Fibroblast of skin of left quadriceps (primary cell): ENCODE data around the gene ZRANB2.

Experiments
- DNase-seq, 2 experiments: peaks; one replicate each; pipeline ENCODE4 v3.0.0-alpha.2; 2013; ENCODE audit warnings: low read depth in 2 of 2

The ZRANB2 gene

GRCh38 chr1:71068325-71069240, 12.3 kb downstream of the ZRANB2 start:
- DNase-seq = no peak

DNA sequence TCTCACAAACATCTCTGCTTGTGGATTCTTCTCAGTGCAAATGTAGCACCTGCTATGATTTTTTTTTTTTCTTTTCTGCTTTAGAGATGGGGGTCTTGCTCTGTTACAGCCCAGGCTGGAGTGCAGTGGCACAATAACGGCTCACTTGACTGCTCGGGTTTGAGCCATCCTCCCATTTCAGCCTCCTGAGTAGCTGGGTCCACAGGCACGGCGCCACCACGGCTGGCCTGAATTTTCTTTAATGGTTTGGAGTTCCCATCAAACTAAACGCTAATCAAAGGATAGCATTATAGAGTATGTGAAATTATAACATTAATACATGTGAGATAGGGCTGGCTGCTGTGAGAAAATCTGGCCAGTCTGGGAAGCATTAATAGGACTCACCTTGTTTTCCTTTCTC, 26.0 kb downstream of the ZRANB2 start:
- no peak for DNase-seq

DNA sequence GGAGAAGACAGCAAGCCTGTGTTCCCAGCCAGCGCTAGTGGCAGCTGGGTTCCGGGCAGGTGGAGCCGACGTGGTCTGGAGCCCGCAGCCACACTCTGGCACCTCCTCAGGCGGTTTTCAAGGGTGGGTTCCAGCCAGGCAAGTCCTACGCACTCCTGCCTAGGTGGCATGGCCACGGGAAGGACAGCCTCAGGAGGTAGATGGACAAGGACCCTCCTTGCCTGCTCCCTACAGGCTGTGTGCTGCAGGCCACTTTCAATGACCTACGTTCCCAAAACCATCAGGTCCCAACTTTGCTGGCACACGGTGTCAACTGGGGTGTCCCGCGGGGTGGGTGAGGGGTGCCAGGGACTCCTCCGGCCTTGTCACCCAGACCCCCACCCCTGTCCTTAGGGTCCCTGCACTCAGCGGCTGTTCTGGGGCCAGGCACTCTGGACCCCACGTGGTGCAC, 26.5 kb downstream of the ZRANB2 start:
- DNase-seq = no peak

DNA sequence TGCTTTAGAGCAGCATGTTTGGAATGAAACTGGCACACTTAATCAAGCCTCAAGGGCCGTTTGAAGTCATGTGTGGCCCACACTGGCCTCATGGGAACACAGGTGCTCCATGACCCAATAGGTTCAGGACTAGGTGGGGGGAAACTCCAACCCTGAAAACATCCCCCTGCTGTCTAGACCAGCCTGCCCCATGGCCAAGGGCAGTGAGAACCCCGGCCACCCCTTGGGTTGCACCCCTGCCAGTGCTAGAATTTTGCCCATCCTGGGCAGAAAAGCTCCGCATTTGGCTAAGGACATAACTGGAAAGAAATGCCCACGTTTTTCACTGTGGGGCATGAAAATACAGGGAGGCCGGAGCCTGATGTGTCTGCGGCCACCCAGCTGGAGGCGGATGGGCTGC, 27.1 kb downstream of the ZRANB2 start:
- no peak for DNase-seq

DNA sequence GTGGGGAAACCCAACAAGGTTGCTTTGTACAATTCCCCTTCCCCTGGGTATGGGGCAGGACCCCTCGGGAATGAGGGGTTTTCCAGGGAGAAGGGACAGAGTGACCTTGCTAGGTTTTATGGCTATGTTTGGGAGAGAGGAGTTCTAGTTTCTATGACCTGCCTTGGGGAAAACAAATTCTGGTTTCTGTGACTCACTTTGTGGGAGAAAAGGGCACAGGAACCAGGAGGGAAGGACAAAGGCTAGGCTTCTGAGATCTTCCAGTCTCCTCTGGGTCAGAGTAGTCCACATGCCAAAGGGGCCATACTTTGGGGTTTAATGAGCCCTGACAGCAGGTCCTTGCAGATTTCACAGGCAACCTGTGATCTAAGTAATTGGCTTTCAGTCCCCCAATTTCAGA, 27.7 kb downstream of the ZRANB2 start:
- no peak for DNase-seq

GRCh38 chr1:71049951-71050598, 30.8 kb downstream of the ZRANB2 start:
- DNase-seq = peak; percentile 33 to 38

- DNase-seq = no peak
Measured at GRCh38 chr1:71047635-71048607, 32.9 kb downstream of the ZRANB2 start, which contains the start of gene PTGER3. Gene PTGER3, minus strand, starts transcription at chr1:71047816. Its CDS starts 239 bp downstream, at chr1:71047577.

GRCh38 chr1:71046891-71047634, 33.8 kb downstream of the ZRANB2 start:
- DNase-seq = no peak

DNA sequence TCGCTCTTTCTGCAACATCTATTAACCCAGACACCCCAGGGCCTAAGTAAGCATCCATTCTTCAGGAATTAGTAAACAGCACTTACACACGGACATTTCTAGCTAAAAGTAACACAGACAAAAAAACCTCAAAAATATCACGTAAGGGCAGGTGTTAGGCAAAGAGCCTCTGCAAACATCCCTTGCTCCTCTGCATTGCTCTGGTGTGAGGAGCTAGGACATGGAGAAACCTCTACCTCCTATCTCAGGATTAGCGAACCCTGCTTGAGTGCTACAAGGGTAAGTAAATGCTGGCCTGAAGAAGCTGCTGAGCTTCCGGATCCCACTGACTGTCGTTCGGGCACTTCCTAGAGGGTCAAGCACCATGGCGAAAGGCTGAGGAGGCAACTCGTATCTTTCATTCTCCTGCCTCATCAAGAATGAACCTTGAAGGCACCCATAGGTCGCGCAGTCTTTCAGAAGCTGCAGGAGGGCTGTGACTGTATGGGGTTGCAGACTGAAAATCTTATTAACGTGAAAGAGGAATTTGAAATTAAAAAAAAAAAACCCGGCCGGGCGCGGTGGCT, 35.3 kb downstream of the ZRANB2 start:
- DNase-seq = no peak

GRCh38 chr1:71044833-71045232, 36.0 kb downstream of the ZRANB2 start:
- DNase-seq = no peak

DNA sequence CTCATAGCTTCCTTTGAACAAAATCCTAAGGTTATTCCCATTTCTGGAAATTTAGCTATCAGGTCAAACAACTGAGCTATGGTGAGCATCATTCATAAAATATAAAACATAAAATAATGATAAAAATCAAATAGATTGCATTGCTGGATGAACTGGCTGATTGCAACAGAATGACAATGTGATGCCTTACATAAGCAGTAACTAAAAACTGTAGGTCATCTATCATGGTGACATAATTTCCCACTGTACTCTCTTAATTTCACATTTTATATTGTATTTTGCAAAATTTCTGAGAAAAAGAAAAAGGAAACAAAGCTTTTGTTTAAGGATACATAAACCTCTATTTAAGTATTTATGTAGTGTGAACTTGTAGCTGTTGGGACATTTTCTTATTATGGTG, 37.8 kb downstream of the ZRANB2 start:
- no peak for DNase-seq

GRCh38 chr1:71041806-71042205, 39.0 kb downstream of the ZRANB2 start:
- no peak for DNase-seq

GRCh38 chr1:71039661-71040262, 41.1 kb downstream of the ZRANB2 start:
- DNase-seq = no peak

DNA sequence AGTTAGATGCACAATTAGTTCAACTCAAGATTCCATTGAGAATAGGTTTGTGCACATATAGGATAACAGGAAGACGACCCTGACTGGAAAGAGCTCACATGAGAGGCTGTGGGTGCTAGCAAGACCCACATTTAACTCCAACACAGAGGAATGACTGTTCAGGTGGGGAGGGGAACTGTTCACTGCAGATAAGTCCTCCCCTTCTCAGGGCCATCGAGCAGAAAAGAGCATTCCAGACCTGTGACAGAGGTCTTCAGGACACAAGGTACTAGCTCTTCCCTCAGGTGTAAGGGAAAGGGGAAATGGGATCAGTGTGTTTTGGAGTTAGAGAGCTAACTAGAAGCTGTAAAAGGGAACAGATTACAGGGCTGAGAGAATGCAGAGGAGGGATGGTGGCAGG, 41.9 kb downstream of the ZRANB2 start:
- DNase-seq = no peak

DNA sequence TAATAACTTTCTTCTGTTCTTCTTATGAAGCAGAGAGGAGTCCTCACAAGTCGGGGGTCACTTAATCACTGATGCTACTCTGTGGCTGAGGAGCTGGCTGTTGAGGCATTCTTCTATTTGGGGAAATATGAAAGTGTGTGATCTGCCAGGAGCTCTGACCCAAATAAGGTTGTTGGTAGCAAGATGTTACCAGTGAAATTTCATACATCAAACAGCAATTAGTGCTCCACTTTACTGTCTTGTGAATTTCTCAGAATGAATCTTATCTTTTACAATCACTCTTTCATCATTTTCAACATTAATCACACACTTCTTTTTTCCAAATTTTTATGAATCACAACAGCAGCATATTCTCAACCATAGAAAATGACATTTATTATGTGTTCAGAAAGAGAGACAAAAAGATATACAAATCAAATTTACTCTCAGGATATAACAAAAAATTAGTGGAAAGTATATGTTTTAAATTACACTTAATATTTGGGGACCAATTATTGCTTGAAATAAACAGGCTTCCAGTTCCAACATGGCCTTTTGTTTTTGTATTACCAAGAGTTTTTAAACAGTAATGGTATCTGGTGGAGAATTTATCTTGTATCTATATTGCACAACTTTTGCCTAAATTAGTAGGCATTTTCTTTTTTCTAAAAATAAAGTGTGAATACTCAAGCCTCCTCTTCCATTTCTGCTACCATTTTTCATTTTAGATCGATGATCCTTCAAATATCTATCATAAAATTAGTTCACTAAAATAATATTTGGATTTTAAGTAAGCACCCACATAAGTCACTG, 42.8 kb downstream of the ZRANB2 start:
- no peak for DNase-seq

- no peak for DNase-seq
Measured at GRCh38 chr1:71037066-71037465, 43.8 kb downstream of the ZRANB2 start.

GRCh38 chr1:71033136-71033535, 47.7 kb downstream of the ZRANB2 start:
- DNase-seq = no peak

DNA sequence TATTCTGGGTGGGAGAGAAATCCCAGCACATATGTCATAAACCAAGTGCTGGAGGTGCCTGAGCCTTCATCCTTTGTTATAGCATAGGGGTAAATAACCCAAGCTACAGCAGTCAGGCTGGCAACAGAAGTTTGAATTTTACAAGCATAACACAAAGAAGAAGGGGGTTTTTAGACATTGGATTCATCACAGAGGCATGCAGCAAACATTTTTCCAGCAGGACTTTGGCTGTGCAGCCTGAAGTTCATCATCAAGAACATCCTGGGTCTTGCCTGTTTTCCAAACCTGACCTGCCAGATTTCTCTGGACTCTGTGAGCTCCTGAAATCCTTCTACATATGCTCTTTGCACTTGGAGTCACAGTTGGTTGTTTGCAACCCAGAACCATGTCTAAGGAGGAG, 49.4 kb downstream of the ZRANB2 start:
- DNase-seq = peak in 1 of 2 experiments; percentile 13

DNA sequence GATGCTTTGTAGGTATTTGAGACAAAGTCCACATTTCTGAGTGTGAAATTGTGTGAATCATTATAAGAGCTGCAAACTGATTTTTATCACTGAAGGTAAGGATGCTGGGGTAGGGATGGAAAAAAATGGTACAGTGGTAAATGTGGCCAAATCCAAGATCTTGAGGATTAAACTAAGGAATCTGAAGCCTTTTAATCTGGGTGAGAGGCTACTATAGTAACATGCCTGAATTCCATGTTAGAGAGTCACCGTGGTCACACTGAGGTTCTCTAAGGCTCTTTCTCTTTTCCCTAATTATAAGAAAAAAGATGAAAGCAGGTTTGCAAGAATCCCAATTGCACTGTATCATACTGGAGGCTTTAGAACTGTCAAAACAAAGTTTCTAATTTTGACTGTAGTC, 50.8 kb downstream of the ZRANB2 start:
- DNase-seq = no peak

DNA sequence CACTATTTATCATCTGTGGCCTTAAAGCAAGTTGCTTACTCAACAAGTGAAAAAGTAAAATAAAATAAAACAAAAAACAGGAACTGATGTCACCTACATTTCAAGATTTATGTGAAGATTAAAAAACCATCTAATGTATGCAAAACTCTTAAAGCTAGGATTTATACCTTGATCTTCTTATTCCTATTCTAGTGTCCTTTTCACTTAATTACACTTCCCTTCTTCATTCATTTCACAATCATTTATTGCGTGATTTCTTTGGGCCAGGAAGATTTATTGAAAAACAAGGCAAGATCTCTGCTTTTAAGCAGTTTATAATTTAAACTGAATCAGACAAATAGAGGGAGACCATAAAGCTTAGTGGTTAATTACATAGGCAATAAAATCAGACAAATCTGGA, 51.9 kb downstream of the ZRANB2 start:
- no peak for DNase-seq
